H1 (cell line): ENCODE results near the gene TM7SF3. TPM values are rescaled to one million over a fixed set of nuclear protein-coding genes. Genes with fewer than 3 reads are reported as not detected.

Experiments
- polyA plus RNA-seq, 7 experiments: library from polyadenylated mRNA; depleted of rRNA in 3 of 7; stranded (reverse) in 5 of 7; unstranded in 2 of 7; fragments of >200 nt in 5 of 7; fragments of 200-250 nt in 2 of 7; gene quantifications; 1 replicate in 5 of 7; 2 replicates in 1 of 7; 4 replicates in 1 of 7; pipeline versions ENCODE4 v1.2.1 to v1.2.3, GENCODE V29; 2011 to 2013; ENCODE audit warnings: missing spikeins in 2 of 7, mixed read lengths in 2 of 7
- total RNA-seq: library from RNA; stranded (reverse); fragmentation: NEBNext Ultra II Directional; extraction: Animal tissue kit (Norgen Biotek cat#: 25700); gene quantifications from 2 replicates; pipeline ENCODE4 v1.2.1, GENCODE V29; 2021
- TF ChIP-seq, protein P1 (sequence below), 3 experiments: IDR thresholded peaks; 1 replicate in 2 of 3; 2 replicates in 1 of 3; pipeline versions ENCODE4 v1.5.1 to v1.6.1; 2011; ENCODE audit warnings: low read length in 3 of 3, mild to moderate bottlenecking in 3 of 3, inconsistent platforms in 2 of 3, low read depth in 1 of 3, moderate library complexity in 1 of 3; ENCODE audit not compliant: insufficient read depth in 1 of 3; ENCODE audit errors: control extremely low read depth in 1 of 3
- TF ChIP-seq, protein P2 (sequence below): IDR thresholded peaks from 2 replicates; pipeline ENCODE4 v1.6.1; 2012; ENCODE audit warnings: inconsistent platforms

The TM7SF3 gene
- total and polyA plus RNA-seq, 2 of the 8 experiments (the other 6 are each of a cell fraction or from before 2014, with no cell fraction given): 57.9 to 77.2 TPM

DNA sequence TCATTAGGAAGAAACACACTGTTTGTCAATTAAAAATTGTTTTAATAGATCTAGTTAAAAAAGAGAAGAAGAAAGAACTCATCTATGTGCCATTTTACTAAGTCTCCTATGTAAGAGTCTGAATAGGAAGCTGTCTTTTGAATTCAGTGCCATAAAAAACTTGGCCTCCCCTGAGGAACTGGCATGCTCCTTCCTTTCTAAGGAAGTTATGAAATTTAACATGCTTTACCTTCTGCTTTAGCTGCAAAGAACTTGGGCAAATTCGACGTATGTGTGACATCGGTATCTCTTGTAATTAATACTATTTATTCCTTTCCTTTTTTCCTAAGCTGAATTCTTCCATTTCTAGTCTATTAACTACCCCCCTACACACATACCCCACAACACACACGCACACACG lies 12.5 kb downstream of the TM7SF3 start (continued):
- TF ChIP-seq, protein P1, sequence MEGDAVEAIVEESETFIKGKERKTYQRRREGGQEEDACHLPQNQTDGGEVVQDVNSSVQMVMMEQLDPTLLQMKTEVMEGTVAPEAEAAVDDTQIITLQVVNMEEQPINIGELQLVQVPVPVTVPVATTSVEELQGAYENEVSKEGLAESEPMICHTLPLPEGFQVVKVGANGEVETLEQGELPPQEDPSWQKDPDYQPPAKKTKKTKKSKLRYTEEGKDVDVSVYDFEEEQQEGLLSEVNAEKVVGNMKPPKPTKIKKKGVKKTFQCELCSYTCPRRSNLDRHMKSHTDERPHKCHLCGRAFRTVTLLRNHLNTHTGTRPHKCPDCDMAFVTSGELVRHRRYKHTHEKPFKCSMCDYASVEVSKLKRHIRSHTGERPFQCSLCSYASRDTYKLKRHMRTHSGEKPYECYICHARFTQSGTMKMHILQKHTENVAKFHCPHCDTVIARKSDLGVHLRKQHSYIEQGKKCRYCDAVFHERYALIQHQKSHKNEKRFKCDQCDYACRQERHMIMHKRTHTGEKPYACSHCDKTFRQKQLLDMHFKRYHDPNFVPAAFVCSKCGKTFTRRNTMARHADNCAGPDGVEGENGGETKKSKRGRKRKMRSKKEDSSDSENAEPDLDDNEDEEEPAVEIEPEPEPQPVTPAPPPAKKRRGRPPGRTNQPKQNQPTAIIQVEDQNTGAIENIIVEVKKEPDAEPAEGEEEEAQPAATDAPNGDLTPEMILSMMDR (IDR thresholded peaks at IDR 0.05; ENCODE audit: control extremely low read depth in 1 of 3, insufficient read depth in 1 of 3, low read depth in 1 of 3, low read length in 3 of 3): no peak
- TF ChIP-seq, protein P2, sequence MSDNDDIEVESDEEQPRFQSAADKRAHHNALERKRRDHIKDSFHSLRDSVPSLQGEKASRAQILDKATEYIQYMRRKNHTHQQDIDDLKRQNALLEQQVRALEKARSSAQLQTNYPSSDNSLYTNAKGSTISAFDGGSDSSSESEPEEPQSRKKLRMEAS: no peak
- TF ChIP-seq, all 59 proteins: peak for 0
